Neural cell (in vitro differentiated cells): ENCODE data around the gene NSG1. TPM values are rescaled to one million over a fixed set of nuclear protein-coding genes. Genes with fewer than 3 reads are reported as not detected.

Experiments
- H2AFZ ChIP-seq: fragments of 200-600, 300-800 bp; sonication (generic), shearing (Covaris generic); 2 replicates; pipeline ENCODE4 v1.6.0; 2014; ENCODE audit warnings: low read depth, mild to moderate bottlenecking, antibody characterized with exemption, low read length, moderate library complexity
- H3F3A ChIP-seq: fragments of 200-600 bp; shearing (Covaris generic); 2 replicates; pipeline ENCODE4 v1.6.1; 2016; ENCODE audit warnings: mild to moderate bottlenecking, moderate library complexity, mixed read lengths, antibody characterized with exemption, low read length; ENCODE audit not compliant: insufficient read depth, poor library complexity, severe bottlenecking
- H3K27ac ChIP-seq: fragments of 200-600, 300-800 bp; sonication (generic), shearing (Covaris generic); 2 replicates; pipeline ENCODE4 v1.5.1; 2014; ENCODE audit warnings: mild to moderate bottlenecking, low read length, moderate library complexity
- H3K27me3 ChIP-seq: fragments of 300-800, 200-600 bp; sonication (generic), shearing (Covaris generic); 2 replicates; pipeline ENCODE4 v1.6.0; 2014; ENCODE audit warnings: mild to moderate bottlenecking, low read depth, low read length, moderate library complexity; ENCODE audit not compliant: insufficient read depth
- H3K36me3 ChIP-seq: fragments of 300-800, 200-600 bp; sonication (generic), shearing (Covaris generic); 2 replicates; pipeline ENCODE4 v1.5.1; 2014; ENCODE audit warnings: mild to moderate bottlenecking, antibody characterized with exemption, low read length, moderate library complexity; ENCODE audit not compliant: insufficient read depth
- H3K4me2 ChIP-seq: fragments of 300-800, 200-600 bp; sonication (generic), shearing (Covaris generic); 2 replicates; pipeline ENCODE4 v1.6.0; 2014; ENCODE audit warnings: mild to moderate bottlenecking, low read length
- H3K4me3 ChIP-seq: fragments of 300-800, 200-600 bp; sonication (generic), shearing (Covaris generic); 2 replicates; pipeline ENCODE4 v1.5.1; 2014; ENCODE audit warnings: mild to moderate bottlenecking, low read length, moderate library complexity
- H3K79me2 ChIP-seq: fragments of 200-600 bp; shearing (Covaris generic); replicated peaks from 2 replicates; pipeline ENCODE4 v1.6.0; 2014; ENCODE audit warnings: mild to moderate bottlenecking, low read length, moderate library complexity; ENCODE audit not compliant: insufficient read depth
- H3K9ac ChIP-seq: fragments of 300-800, 200-600 bp; sonication (generic), shearing (Covaris generic); 2 replicates; pipeline ENCODE4 v1.6.1; 2016; ENCODE audit warnings: mild to moderate bottlenecking, low read length, mixed read lengths
- H3K9me2 ChIP-seq: fragments of 200-600 bp; shearing (Covaris generic); 2 replicates; pipeline ENCODE4 v1.6.1; 2016; ENCODE audit warnings: mild to moderate bottlenecking, low read length, mixed read lengths; ENCODE audit not compliant: insufficient read depth
- H3K9me3 ChIP-seq: fragments of 200-600, 300-800 bp; sonication (generic), shearing (Covaris generic); 2 replicates; pipeline ENCODE4 v1.6.1; 2016; ENCODE audit warnings: mild to moderate bottlenecking, mixed run types, low read length, moderate library complexity, mixed read lengths
- H4K20me1 ChIP-seq: fragments of 200-600 bp; shearing (Covaris generic); 2 replicates; pipeline ENCODE4 v1.6.1; 2016; ENCODE audit warnings: mild to moderate bottlenecking, mixed run types; ENCODE audit not compliant: insufficient read depth
- CTCF ChIP-seq: fragments of 450-650 bp; IDR thresholded peaks from 2 replicates; pipeline ENCODE4 v1.5.1; 2014; ENCODE audit warnings: antibody characterized with exemption, mild to moderate bottlenecking, moderate library complexity; ENCODE audit not compliant: poor library complexity, severe bottlenecking
- EP300 ChIP-seq: fragments of 450-650 bp; conservative IDR thresholded peaks from 2 replicates; pipeline ENCODE4 v1.6.1; 2014; ENCODE audit warnings: antibody characterized with exemption, mild to moderate bottlenecking, moderate library complexity; ENCODE audit not compliant: poor library complexity, severe bottlenecking
- EZH2 ChIP-seq: fragments of 200-600, 300-800 bp; shearing (Covaris generic), sonication (generic); IDR thresholded peaks from 2 replicates; pipeline ENCODE4 v1.6.1; 2014; ENCODE audit warnings: antibody characterized with exemption, low read length, borderline replicate concordance, mild to moderate bottlenecking; ENCODE audit not compliant: insufficient read depth, poor library complexity, severe bottlenecking
- MXI1 ChIP-seq: fragments of 450-650 bp; conservative IDR thresholded peaks from 2 replicates; pipeline ENCODE4 v1.6.1; 2014; ENCODE audit warnings: antibody characterized with exemption, mild to moderate bottlenecking; ENCODE audit not compliant: poor library complexity, severe bottlenecking
- POLR2AphosphoS5 ChIP-seq: IDR thresholded peaks from 2 replicates; pipeline ENCODE4 v1.6.1; 2012
- RAD21 ChIP-seq: fragments of 450-650 bp; conservative IDR thresholded peaks from 2 replicates; pipeline ENCODE4 v1.6.1; 2014; ENCODE audit warnings: antibody characterized with exemption, mild to moderate bottlenecking, moderate library complexity
- SMC3 ChIP-seq: fragments of 450-650 bp; conservative IDR thresholded peaks from 2 replicates; pipeline ENCODE4 v1.6.1; 2014; ENCODE audit warnings: antibody characterized with exemption, mild to moderate bottlenecking, moderate library complexity; ENCODE audit not compliant: poor library complexity
- TAF1 ChIP-seq: IDR thresholded peaks from 2 replicates; pipeline ENCODE4 v1.6.1; 2012; ENCODE audit warnings: low read depth
- polyA plus RNA-seq: library from polyadenylated mRNA; depleted of rRNA; stranded (reverse); fragments of >200 nt; gene quantifications from 2 replicates; pipeline ENCODE4 v1.2.3, GENCODE V29; 2014
- TF ChIP-seq, protein P1 (sequence below): IDR thresholded peaks from 2 replicates; pipeline ENCODE4 v1.6.1; 2012; ENCODE audit warnings: borderline replicate concordance

NSG1 gene
- polyA plus RNA-seq, 1 donor from 2014 or later: 921 TPM

- Histone ChIP-seq H3K9ac (peak overlapping the region; percentile 66), H3K79me2 (peaks cover 67% of the 10 kb centered on the region), H3K9me2 (no peaks in the 10 kb centered on the region), H3K27me3 (no peaks in the 10 kb centered on the region), H4K20me1 (peaks cover 10% of the 10 kb centered on the region), H3F3A (peaks cover 20% of the 10 kb centered on the region), H3K27ac (peak overlapping the region; percentile 90), H3K9me3 (peaks cover 5% of the 10 kb centered on the region), H3K36me3 (peaks cover 64% of the 10 kb centered on the region), H2AFZ (no peak overlapping the region), H3K4me3 (peak overlapping the region; percentile 61), H3K4me2 (peak overlapping the region; percentile 73)
- TF ChIP-seq CTCF: peak; percentile 70
- TF ChIP-seq, protein P1, sequence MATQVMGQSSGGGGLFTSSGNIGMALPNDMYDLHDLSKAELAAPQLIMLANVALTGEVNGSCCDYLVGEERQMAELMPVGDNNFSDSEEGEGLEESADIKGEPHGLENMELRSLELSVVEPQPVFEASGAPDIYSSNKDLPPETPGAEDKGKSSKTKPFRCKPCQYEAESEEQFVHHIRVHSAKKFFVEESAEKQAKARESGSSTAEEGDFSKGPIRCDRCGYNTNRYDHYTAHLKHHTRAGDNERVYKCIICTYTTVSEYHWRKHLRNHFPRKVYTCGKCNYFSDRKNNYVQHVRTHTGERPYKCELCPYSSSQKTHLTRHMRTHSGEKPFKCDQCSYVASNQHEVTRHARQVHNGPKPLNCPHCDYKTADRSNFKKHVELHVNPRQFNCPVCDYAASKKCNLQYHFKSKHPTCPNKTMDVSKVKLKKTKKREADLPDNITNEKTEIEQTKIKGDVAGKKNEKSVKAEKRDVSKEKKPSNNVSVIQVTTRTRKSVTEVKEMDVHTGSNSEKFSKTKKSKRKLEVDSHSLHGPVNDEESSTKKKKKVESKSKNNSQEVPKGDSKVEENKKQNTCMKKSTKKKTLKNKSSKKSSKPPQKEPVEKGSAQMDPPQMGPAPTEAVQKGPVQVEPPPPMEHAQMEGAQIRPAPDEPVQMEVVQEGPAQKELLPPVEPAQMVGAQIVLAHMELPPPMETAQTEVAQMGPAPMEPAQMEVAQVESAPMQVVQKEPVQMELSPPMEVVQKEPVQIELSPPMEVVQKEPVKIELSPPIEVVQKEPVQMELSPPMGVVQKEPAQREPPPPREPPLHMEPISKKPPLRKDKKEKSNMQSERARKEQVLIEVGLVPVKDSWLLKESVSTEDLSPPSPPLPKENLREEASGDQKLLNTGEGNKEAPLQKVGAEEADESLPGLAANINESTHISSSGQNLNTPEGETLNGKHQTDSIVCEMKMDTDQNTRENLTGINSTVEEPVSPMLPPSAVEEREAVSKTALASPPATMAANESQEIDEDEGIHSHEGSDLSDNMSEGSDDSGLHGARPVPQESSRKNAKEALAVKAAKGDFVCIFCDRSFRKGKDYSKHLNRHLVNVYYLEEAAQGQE: peak; percentile 41
- TF ChIP-seq SMC3: peak; percentile 32
- peak; percentile 58 for TF ChIP-seq POLR2AphosphoS5
- peak; percentile 61 for TF ChIP-seq MXI1
- TF ChIP-seq EZH2: no peak
- TF ChIP-seq EP300: peak; percentile 59
- peak; percentile 56 for TF ChIP-seq RAD21
- no peak for TF ChIP-seq TAF1
Measured at GRCh38 chr4:4395849-4396627, 9.1 kb downstream of the NSG1 start.

GRCh38 chr4:4396628-4397440, 9.9 kb downstream of the NSG1 start:
- H3K36me3 ChIP-seq: peaks cover 64% of the 10 kb centered on the region

More at GRCh38 chr4:4396628-4397440, 9.9 kb downstream of the NSG1 start:
- H3K79me2 ChIP-seq: peaks cover 59% of the 10 kb centered on the region
- peaks cover 5% of the 10 kb centered on the region for H3K9me3 ChIP-seq
- H3K9ac ChIP-seq: peak overlapping the region; percentile 66
- peak overlapping the region; percentile 61 for H3K4me3 ChIP-seq
- H3F3A ChIP-seq: peaks cover 19% of the 10 kb centered on the region
- peak overlapping the region; percentile 73 for H3K4me2 ChIP-seq
- H3K27me3 ChIP-seq: no peaks in the 10 kb centered on the region
- TF ChIP-seq, protein P1: no peak
- no peak for TF ChIP-seq EZH2
- no peak for TF ChIP-seq SMC3
- TF ChIP-seq POLR2AphosphoS5: no peak
- TF ChIP-seq CTCF: no peak
- TF ChIP-seq RAD21: no peak
- no peak for TF ChIP-seq TAF1
- H2AFZ ChIP-seq: no peak overlapping the region
- no peaks in the 10 kb centered on the region for H3K9me2 ChIP-seq
- peak overlapping the region; percentile 90 for H3K27ac ChIP-seq
- peaks cover 10% of the 10 kb centered on the region for H4K20me1 ChIP-seq
